ENCODE results near the gene ARL8A.

DNA sequence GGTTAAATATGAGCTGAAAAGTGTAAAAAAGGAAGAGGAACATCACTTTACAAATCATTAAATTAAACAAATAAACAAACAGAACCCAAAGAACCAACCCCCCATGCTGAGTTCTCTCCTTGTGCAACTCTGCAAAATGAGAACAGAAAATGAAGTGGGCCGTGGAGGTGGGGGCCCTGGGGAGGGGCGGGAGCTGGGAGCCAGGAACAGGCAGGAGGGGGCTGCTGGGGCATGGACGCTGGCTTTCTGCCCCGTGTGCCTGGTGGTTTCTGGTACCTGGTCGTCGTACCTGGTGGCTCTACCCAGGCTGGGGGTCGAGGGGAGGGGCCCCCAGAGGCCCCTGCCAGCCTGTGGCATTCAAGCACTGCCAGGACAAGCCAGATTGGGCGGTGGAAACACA lies 11.0 kb downstream of the ARL8A start:
- TF ChIP-seq SMC3 (IDR thresholded peaks at IDR 0.05) = no peak
- no peak for TF ChIP-seq NFE2L2 (conservative IDR thresholded peaks at IDR 0.05; ENCODE audit: low read length)

All from A549 (cell line).